ENCODE data around the gene KNDC1.

GRCh38 chr10:133272301-133272963, 112.4 kb downstream of the KNDC1 start:
- TF ChIP-seq GATA2 (IDR thresholded peaks at IDR 0.05; ENCODE audit: low read depth, low read length) (no peak), GATA3 (IDR thresholded peaks at IDR 0.05; ENCODE audit: low read depth, low read length) (no peak)

All from SH-SY5Y (cell line).